Measurements from ENCODE around the gene HTRA1.

DNA sequence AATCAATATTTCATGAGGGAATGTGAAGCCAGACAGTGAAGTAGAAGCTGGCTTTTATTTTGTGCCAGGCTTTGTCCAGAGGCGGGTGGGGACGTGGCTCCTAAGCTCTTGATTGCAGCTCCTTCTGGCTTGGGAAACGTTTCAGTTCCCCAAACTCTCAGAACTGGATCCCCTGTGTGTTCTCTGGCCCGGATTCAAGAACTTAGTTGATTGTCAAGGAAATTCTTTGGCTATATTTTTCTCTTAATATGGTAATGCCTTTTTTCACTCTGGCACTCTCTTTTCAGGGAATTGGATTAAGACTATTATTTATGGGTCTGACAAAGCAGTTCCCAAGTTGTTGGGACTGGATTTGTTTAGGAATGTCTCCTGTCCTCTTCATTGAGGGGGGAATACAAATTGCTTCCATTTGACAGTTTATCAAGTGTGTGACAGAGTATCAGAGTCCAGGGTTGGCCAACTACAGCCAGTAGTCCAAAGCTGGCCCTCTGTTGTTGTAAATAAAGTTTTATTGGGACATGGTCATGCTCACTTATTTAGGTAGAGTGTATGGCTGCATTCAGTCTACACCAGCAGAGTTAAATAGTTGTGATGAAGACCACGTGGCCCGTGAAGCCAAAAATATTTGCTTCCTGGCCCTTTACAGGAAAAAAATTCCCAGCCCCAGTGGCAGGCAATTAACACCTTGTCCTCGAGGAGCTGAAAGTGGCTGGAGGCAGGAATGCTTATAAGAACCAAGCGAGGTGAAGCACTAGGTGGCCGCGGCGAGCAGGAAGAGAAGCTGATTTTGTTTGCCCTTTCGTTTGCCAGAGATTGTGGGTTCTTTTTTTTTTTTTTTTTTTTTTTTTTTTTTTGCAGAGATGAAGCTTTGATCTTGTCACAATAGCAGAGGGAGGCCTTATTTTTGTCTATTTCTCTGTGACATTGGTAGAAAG lies 34.3 kb downstream of the HTRA1 start:
- TF ChIP-seq, protein P1, sequence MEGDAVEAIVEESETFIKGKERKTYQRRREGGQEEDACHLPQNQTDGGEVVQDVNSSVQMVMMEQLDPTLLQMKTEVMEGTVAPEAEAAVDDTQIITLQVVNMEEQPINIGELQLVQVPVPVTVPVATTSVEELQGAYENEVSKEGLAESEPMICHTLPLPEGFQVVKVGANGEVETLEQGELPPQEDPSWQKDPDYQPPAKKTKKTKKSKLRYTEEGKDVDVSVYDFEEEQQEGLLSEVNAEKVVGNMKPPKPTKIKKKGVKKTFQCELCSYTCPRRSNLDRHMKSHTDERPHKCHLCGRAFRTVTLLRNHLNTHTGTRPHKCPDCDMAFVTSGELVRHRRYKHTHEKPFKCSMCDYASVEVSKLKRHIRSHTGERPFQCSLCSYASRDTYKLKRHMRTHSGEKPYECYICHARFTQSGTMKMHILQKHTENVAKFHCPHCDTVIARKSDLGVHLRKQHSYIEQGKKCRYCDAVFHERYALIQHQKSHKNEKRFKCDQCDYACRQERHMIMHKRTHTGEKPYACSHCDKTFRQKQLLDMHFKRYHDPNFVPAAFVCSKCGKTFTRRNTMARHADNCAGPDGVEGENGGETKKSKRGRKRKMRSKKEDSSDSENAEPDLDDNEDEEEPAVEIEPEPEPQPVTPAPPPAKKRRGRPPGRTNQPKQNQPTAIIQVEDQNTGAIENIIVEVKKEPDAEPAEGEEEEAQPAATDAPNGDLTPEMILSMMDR (conservative IDR thresholded peaks at IDR 0.05; ENCODE audit: low read depth, low read length): no peak
- TF ChIP-seq EZH2 (IDR thresholded peaks at IDR 0.05; ENCODE audit: low read length, unreplicated experiment): no peak
- TF ChIP-seq EZH2phosphoT487 (IDR thresholded peaks at IDR 0.05; ENCODE audit: borderline replicate concordance, low read length): no peak
